Measurements from ENCODE around the gene FSTL4. TPM values are rescaled to one million over a fixed set of nuclear protein-coding genes. Genes with fewer than 3 reads are reported as not detected.

The FSTL4 gene
- total RNA-seq, 1 donor from 2014 or later: not detected

GRCh38 chr5:133245191-133246052 is 366.9 kb downstream of the FSTL4 start:
- intact Hi-C loops (cut with micrococcal nuclease): loop anchor here (5.0 to 10.0 kb wide), 2 partner anchors 99 to 133 kb away; no protein-coding TSS in a partner anchor
- H3K9me3 Mint-ChIP-seq: no peaks in the 10 kb centered on the region
- no peak overlapping the region for H3K4me3 Mint-ChIP-seq
- H3K4me1 Mint-ChIP-seq (ENCODE audit: low read depth): peaks cover 21% of the 10 kb centered on the region
- no peaks in the 10 kb centered on the region for H3K36me3 Mint-ChIP-seq (ENCODE audit: low read depth)
- H3K27ac Mint-ChIP-seq: no peak overlapping the region
- H3K27me3 Mint-ChIP-seq (ENCODE audit: insufficient read depth): no peaks in the 10 kb centered on the region
- DNase-seq (ENCODE audit: low spot score): peak; percentile 9

DNA sequence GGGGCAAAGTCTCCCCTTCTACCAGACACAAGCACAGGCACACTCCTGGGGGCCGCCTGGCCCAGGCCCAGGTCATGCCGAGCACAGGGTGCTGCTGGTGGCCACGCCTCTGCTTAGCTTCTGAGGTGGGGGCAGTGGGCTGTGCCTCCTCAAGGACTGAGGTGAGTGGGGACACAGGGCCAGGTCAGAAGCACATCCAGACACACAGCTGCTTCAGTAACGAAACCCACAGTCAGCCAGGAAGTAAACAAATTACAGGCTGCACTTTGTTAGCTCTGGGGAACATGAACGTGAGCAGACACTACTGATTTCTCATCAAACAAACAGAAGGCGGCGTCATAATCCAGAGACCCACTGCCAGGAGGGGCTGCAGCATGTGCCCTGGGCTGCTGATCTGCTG is 368.1 kb downstream of the FSTL4 start:
- no peaks in the 10 kb centered on the region for H3K9me3 Mint-ChIP-seq
- intact Hi-C loops (cut with micrococcal nuclease): loop anchor here (10.0 kb wide), 1 partner anchor 101 kb away; no protein-coding TSS in a partner anchor
- H3K4me3 Mint-ChIP-seq: no peak overlapping the region
- H3K4me1 Mint-ChIP-seq (ENCODE audit: low read depth): peaks cover 22% of the 10 kb centered on the region
- no peaks in the 10 kb centered on the region for H3K36me3 Mint-ChIP-seq (ENCODE audit: low read depth)
- DNase-seq (ENCODE audit: low spot score): peak; percentile 7
- H3K27me3 Mint-ChIP-seq (ENCODE audit: insufficient read depth): no peaks in the 10 kb centered on the region
- H3K27ac Mint-ChIP-seq: no peak overlapping the region

DNA sequence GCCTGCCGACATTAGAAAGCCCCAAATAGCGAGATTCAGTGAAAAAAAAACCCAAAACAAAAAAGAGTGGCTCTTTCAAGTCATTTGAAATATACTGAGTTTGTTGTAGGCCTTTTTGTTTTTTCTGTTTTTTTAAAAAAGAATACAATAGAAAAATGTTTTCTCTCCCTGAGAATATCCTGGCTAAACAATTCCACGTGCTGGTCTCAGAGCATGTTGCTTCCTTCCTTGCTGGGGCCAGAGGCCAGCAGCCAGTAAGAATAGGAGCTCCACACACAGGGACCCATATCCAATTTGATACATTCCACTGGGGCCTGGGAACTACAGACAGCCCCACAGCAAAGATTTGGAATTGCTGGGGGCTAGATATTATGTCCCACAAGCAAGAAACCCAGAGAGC is 369.1 kb downstream of the FSTL4 start:
- intact Hi-C loops (cut with micrococcal nuclease): loop anchor here (10.0 kb wide), 1 partner anchor 102 kb away; no protein-coding TSS in a partner anchor
- Mint-ChIP-seq H3K9me3 (no peaks in the 10 kb centered on the region), H3K27ac (no peak overlapping the region), H3K4me1 (ENCODE audit: low read depth) (peaks cover 22% of the 10 kb centered on the region), H3K4me3 (no peak overlapping the region), H3K36me3 (ENCODE audit: low read depth) (no peaks in the 10 kb centered on the region), H3K27me3 (ENCODE audit: insufficient read depth) (no peaks in the 10 kb centered on the region)
- no peak for DNase-seq (ENCODE audit: low spot score)

DNA sequence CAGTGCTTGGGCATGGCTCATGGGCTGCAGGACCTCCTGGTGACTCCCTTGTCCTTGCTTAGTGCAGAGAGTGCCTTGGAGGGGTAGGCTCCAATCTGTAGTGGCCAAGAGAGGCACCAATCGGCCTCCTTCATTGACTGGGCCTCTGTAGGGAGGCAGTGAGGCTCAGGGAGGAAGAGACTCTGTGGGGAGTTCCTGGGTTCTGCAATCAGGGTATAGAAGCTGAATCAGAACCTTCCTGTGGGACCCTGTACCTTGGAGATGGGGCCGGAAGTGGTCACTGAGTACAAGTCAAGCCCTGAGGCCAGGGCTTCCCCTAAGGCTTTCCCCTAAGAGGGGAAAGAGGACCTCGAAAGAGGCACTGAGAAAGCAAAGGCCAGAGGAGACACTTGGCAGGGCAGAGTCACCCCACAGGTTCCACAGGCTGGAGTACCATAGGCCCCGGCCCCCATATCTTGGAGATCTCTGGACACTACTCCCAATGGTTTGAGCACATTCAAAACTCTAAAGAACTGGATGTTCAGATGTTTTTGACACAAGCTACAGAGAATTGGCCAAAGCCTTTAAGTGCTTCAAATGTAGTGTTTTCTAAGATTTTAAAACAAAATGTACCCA is 370.0 kb downstream of the FSTL4 start:
- H3K36me3 Mint-ChIP-seq (ENCODE audit: low read depth): no peaks in the 10 kb centered on the region

GRCh38 chr5:133241179-133242092 is 370.9 kb downstream of the FSTL4 start:
- intact Hi-C loops (cut with micrococcal nuclease): loop anchor here (10.0 kb wide), 1 partner anchor 103 kb away; no protein-coding TSS in a partner anchor
- Mint-ChIP-seq H3K36me3 (ENCODE audit: low read depth) (no peaks in the 10 kb centered on the region), H3K4me3 (no peak overlapping the region), H3K4me1 (ENCODE audit: low read depth) (peaks cover 22% of the 10 kb centered on the region), H3K9me3 (no peaks in the 10 kb centered on the region), H3K27ac (no peak overlapping the region), H3K27me3 (ENCODE audit: insufficient read depth) (peaks cover 3% of the 10 kb centered on the region)
- DNase-seq (ENCODE audit: low spot score): no peak

More for the DNA sequence above, 370.0 kb downstream of the FSTL4 start:
- H3K27ac Mint-ChIP-seq: no peak overlapping the region
- H3K4me1 Mint-ChIP-seq (ENCODE audit: low read depth): peaks cover 22% of the 10 kb centered on the region
- DNase-seq (ENCODE audit: low spot score): no peak
- H3K4me3 Mint-ChIP-seq: no peak overlapping the region
- no peaks in the 10 kb centered on the region for H3K9me3 Mint-ChIP-seq
- intact Hi-C loops (cut with micrococcal nuclease): loop anchor here (10.0 kb wide), 1 partner anchor 102 kb away; no protein-coding TSS in a partner anchor
- peaks cover 3% of the 10 kb centered on the region for H3K27me3 Mint-ChIP-seq (ENCODE audit: insufficient read depth)

DNA sequence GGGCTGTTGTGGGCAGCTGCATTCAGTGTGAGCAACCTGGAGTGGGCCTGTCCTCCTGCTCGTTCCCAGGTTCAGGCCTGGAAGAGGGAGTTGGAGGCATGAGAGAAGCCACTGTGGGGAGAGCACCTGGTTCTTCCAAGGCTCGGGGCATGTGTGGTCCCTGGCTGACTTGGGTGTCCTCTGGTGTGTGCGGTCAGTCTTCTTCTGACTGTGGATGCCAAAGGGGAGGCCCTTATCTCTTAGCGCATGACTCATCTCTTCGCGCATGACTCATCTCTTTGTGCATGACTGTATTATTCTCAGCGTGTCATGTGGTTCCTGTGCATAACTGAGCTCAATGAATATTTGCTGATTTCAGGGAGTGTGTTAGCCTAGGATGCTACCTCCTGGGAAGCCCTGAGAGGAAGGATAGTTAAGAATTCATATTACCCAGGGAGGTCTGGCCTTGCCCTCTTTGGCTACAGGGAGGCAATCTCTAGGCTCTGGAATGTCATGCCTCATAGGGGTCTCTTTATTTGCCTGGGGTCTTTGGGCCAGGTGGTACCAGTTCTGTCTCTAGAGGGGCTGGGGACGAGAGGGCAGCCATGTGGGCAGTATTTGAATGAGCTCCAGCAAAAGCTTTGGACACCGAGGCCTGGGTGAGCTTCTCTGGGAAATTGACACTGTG is 371.8 kb downstream of the FSTL4 start:
- intact Hi-C loops (cut with micrococcal nuclease): loop anchor here (10.0 kb wide), 1 partner anchor 104 kb away; no protein-coding TSS in a partner anchor
- Mint-ChIP-seq H3K36me3 (ENCODE audit: low read depth) (no peaks in the 10 kb centered on the region), H3K27me3 (ENCODE audit: insufficient read depth) (peaks cover 3% of the 10 kb centered on the region), H3K4me3 (no peak overlapping the region), H3K27ac (no peak overlapping the region), H3K9me3 (no peaks in the 10 kb centered on the region), H3K4me1 (ENCODE audit: low read depth) (peaks cover 21% of the 10 kb centered on the region)
- peak; percentile 4 for DNase-seq (ENCODE audit: low spot score)

DNA sequence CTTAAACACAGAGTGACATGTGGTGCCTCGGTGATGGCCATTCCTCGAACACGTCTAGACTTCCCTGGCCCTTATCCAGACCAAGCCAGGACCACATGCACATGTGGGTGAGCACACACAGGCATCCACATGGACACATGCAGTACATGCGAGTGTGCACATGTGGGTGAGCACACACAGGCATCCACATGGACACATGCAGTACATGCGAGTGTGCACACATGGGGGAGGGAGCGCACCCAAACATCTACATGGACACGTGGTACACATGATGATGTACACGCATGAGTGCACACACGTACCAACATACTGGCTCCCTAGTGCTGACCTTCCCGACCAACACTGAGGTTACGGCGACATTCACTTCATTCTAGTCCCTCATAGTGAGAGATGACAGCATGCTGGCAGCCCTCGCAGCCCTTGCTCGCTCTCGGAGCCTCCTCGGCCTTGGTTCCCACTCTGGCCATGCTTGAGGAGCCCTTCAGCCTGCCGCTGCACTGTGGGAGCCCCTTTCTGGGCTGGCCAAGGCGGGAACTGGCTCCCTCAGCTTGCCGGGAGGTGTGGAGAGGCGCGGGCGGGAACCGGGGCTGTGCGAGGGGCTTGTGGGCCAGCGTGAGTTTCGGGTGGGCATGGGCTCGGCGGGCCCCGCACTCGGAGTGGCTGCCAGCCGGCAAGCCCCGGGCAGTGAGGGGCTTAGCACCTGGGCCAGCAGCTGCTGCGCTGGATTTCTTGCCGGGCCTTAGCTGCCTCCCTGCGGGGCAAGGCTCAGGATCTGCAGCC is 373.7 kb downstream of the FSTL4 start:
- intact Hi-C loops (cut with micrococcal nuclease): no loop called here
- Mint-ChIP-seq H3K4me1 (ENCODE audit: low read depth) (peaks cover 8% of the 10 kb centered on the region), H3K27me3 (ENCODE audit: insufficient read depth) (peaks cover 3% of the 10 kb centered on the region), H3K4me3 (no peak overlapping the region), H3K9me3 (no peaks in the 10 kb centered on the region), H3K36me3 (ENCODE audit: low read depth) (no peaks in the 10 kb centered on the region), H3K27ac (no peak overlapping the region)
- no peak for DNase-seq (ENCODE audit: low spot score)

DNA sequence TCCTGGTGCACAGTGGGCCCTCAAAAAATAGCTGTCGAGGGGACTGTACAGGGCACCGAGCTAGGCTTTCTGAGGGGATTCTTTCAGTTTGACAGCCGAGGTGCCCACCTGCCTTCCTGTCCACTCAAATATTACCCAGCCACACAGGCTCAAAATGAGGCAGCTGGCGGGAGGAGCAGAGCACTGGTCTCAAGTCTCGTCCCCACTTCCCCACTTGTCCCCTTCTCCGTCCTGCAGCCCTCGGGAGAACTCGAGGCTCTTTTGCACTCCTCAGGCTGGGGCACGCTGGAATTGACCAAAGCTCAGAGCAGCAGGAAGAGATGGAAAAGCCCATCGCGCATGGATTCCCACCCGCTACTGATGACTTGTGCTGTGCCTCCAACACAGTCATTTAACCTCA is 375.4 kb downstream of the FSTL4 start:
- Mint-ChIP-seq H3K4me1 (ENCODE audit: low read depth) (peaks cover 6% of the 10 kb centered on the region), H3K27me3 (ENCODE audit: insufficient read depth) (peaks cover 3% of the 10 kb centered on the region), H3K4me3 (no peak overlapping the region), H3K36me3 (ENCODE audit: low read depth) (no peaks in the 10 kb centered on the region), H3K27ac (no peak overlapping the region), H3K9me3 (no peaks in the 10 kb centered on the region)
- intact Hi-C loops (cut with micrococcal nuclease): loop anchor here (1.0 kb wide), 1 partner anchor 29 kb away; no protein-coding TSS in a partner anchor
- DNase-seq (ENCODE audit: low spot score): no peak

DNA sequence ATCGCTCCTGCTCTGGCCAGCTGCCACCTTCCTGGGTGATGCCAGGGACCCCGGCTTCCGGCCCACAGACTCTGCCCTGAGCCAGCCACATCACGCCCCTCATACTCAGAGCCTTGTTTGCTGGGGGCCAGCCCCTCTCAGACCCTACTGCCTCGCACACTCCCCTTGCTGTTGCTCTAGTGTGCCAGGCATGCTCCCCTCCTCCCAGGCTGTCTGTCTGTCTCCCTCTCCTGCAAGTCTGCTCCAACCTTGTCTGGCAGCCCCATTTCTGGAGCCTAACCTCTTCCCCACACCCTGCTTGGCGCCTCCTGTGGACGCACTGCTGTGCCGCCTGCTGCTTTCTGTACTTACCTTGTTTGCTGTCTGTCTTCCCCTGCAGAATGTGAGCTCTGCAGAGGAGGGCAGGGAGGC is 375.8 kb downstream of the FSTL4 start:
- intact Hi-C loops (cut with micrococcal nuclease): no loop called here
- no peak overlapping the region for H3K27ac Mint-ChIP-seq
- peaks cover 3% of the 10 kb centered on the region for H3K27me3 Mint-ChIP-seq (ENCODE audit: insufficient read depth)
- H3K4me1 Mint-ChIP-seq (ENCODE audit: low read depth): peaks cover 6% of the 10 kb centered on the region
- no peaks in the 10 kb centered on the region for H3K36me3 Mint-ChIP-seq (ENCODE audit: low read depth)
- no peaks in the 10 kb centered on the region for H3K9me3 Mint-ChIP-seq
- no peak for DNase-seq (ENCODE audit: low spot score)
- H3K4me3 Mint-ChIP-seq: no peak overlapping the region

- no peaks in the 10 kb centered on the region for H3K36me3 Mint-ChIP-seq (ENCODE audit: low read depth)
- no peaks in the 10 kb centered on the region for H3K9me3 Mint-ChIP-seq
- peaks cover 5% of the 10 kb centered on the region for H3K4me1 Mint-ChIP-seq (ENCODE audit: low read depth)
- DNase-seq (ENCODE audit: low spot score): no peak
- H3K4me3 Mint-ChIP-seq: no peak overlapping the region
- peaks cover 3% of the 10 kb centered on the region for H3K27me3 Mint-ChIP-seq (ENCODE audit: insufficient read depth)
- intact Hi-C loops (cut with micrococcal nuclease): no loop called here
- H3K27ac Mint-ChIP-seq: no peak overlapping the region
Observed at GRCh38 chr5:133235696-133236426, 376.5 kb downstream of the FSTL4 start.

DNA sequence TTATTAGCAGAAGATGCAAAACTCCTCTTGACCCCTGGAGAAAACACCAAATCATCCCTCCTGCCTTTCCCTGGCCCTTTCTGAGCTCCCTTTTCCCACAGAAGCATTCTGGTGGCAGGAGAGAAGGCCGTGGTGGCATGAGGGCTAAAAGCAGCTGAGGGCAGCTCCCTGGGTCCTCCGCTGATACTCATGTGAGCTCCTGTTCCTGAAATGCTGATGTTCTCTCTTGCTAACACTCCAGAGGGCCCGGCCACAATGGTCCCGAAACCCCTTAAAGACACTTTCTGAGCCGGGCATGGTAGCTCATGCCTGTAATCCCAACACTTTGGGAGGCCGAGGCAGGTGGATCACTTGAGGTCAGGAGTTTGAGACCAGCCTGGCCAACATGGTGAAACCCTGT is 377.4 kb downstream of the FSTL4 start:
- H3K9me3 Mint-ChIP-seq: no peaks in the 10 kb centered on the region
- no peaks in the 10 kb centered on the region for H3K4me1 Mint-ChIP-seq (ENCODE audit: low read depth)
- H3K27ac Mint-ChIP-seq: no peak overlapping the region
- H3K27me3 Mint-ChIP-seq (ENCODE audit: insufficient read depth): peaks cover 3% of the 10 kb centered on the region
- H3K4me3 Mint-ChIP-seq: no peak overlapping the region
- no peak for DNase-seq (ENCODE audit: low spot score)
- intact Hi-C loops (cut with micrococcal nuclease): no loop called here
- no peaks in the 10 kb centered on the region for H3K36me3 Mint-ChIP-seq (ENCODE audit: low read depth)

All from activated T-helper 1 cell treated with anti-CD3 and anti-CD28 coated beads, Interleukin-12 subunit alpha, Interleukin-12 subunit beta, Interleukin-2, Interleukin-4 antibody, amounts not matched to agents 30 ng/mL and 10 ng/mL and 1 ng/mL, durations not matched to agents 14 hours and 24 hours and 36 hours (primary cell).